GM15510 (cell line): ENCODE measurements around the gene SMARCC2.

ENCODE experiments used
- POLR2A ChIP-seq: IDR thresholded peaks from 3 replicates; pipeline ENCODE4 v1.6.1; 2011; ENCODE audit warnings: borderline replicate concordance; ENCODE audit not compliant: insufficient read length; ENCODE audit errors: extremely low read depth

The SMARCC2 gene

DNA sequence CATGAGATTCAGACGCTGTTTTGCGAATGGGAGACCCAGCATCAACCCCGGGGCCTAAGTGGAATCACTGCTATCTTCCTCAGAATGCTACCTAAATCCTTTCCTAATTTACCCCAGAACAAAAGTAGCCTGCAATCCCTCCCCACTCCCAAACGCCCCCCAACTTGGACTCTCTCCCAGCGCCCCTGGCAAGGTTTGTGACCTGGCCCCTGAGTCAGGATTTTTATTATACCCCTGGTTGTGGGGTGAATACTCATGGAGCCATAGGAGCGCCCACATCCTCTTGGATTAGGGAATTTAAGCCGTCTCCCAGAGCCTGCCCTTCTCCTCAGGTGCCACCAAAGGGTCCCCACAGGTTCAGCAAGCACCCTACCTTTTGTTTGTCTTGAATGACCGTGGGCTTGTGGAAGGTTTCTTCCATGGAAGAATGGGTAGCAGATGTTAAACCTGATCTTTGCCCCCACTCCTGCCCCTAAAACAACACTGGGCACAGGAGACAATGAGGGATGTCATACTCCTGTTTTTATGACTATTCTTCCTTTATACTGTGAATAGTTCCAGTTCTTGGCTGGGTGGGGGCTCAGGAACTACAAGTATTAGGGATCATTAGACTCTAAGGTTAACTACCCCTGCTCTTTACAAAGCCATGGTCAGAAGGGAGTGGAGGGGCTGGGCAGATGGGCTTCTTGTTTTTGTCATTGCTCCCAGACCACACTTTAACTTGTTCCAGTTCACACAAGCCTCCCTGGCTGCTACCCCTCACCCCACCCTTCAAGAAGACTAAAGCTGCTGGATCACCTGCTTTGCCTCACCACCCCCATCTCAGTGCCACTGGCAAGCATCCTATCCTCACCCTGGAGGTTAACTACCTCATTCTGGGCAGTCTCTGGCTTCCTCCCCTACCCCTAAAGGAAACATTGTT is 36.3 kb downstream of the SMARCC2 start:
- TF ChIP-seq POLR2A = no peak

DNA sequence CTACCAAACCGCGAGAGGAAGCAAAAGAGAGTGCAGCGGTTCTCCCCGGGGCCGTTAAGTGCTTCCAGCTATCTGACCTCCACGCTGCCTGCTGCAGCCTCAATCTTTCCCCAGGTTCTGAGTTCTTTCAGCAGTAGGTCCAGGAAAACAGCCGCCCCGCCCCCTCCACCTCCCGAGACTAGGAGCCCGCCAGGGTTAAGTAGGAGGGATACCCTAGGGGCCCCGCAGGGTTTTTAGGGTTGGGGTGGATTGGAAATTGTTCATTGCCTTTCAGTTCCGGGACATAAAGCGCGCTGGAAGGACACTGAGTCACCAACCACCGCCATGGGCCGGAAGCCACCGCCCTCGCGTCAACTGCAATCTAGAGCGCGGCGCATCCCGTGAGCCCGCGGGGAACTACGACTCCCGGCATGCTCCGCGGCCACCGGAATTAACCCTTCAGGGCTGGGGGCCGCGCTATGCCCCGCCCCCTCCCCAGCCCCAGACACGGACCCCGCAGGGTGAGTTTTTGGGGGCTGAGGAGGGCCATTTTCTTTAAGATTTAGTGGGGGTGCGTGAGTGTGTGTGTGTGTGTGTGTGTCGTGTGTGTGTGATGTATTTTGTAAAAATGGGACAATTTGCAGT is 37.0 kb downstream of the SMARCC2 start, which contains the start of gene MYL6B:
MYL6B (plus strand) TSS at position 456 of the 624 bp plus-strand sequence. CDS start 1,332 bp downstream, outside the sequence.
- TF ChIP-seq POLR2A = peak; percentile 80

- no peak for TF ChIP-seq POLR2A
Observed at GRCh38 chr12:56151672-56152131, 37.6 kb downstream of the SMARCC2 start.

DNA sequence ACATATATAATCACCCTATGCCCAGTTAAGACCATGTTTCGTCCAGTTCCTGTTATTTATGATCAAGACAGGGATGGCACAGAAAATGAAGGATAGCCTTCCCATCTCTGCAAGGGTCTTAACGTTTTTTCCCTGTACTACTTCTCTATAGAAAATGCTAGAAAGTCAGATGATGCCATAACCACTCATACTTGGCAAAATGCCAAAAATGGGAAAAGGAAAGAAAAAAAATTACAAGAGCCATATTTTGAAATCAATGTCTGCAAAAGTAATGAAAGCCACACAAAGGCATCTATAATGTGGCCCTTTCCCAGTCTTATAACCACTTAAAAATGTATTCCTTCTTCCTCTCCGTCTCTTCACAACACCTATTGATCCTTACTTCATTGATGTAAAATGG is 38.7 kb downstream of the SMARCC2 start:
- no peak for TF ChIP-seq POLR2A

DNA sequence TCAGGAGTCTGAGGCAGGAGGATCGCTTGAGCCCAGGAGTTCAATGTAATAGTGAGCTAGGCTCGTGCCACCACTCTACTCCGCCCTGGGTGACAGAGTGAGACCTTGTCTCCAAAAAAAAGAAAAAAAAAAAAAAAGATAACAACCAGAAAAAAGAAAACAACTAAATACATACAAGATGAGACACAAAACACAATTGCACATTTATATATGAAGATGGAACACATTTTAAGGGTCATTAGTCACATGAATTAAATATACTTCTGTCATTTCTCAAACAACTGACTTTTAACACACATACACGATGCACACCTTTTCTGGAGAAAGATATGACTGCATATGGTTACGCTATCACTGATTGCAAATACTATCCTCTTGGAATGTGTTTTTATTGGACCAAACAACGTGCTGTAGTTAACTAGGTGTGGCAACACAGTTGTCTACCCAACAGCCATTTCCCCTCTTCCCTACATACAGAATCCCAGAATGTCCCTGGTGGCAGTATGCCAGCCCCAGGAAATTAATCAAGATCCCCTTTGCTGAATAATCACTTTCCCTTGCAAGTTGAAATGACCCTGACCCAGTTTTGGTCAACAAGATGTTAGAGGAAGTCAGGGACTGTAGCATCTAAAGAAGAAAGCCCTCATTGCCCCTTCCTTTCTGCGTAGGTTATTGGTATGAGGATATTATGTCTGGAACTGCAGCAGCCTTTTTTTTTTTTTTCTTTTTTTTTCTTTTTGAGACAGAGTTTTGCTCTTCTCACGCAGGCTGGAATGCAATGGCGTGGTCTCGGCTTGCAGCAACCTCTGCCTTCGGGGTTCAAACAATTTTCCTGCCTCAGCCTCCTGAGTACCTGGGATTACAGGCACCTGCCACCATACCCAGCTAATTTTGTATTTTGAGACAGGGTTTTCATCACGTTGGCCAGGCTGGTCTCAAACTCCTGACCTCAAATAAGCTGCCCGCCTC is 42.5 kb downstream of the SMARCC2 start:
- TF ChIP-seq POLR2A = no peak

DNA sequence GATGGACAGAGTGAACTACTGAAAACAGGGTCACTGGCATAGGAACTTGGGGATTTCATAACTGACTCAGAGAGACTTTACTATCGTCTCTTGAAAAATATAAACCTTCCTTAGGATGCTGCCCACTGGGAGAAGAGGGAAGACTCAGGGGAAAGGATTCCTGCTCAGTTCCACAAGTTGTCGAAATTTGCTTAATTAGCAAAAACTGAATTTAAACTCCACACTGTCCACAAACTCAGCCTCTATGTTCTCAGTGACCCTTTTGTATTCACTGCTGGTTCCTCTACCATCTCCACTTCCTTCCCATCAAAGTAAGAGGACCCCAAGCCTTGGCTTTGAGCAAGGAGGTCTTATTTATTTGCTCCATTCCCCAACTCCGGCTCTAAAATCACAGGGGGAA is 44.1 kb downstream of the SMARCC2 start:
- TF ChIP-seq POLR2A = no peak

DNA sequence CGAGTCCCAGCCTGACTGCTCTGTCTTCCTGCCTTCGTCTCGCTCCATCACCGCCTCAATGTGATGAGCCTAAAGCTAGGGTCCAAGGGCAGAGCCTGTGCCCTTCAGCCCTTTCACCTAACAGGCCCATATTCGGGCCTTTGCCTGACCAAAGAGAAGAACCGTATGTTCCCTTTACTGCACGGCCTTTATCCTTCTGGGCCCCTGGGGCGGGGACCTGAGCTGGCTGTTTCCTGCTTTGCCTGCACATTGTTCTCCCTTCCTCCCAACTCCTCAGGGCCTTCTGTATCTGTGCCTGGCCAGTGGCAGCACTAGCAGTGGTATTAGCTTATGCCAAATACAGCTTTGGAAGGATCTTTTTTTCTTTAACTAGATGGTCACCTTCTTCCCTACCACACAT is 45.4 kb downstream of the SMARCC2 start:
- no peak for TF ChIP-seq POLR2A

DNA sequence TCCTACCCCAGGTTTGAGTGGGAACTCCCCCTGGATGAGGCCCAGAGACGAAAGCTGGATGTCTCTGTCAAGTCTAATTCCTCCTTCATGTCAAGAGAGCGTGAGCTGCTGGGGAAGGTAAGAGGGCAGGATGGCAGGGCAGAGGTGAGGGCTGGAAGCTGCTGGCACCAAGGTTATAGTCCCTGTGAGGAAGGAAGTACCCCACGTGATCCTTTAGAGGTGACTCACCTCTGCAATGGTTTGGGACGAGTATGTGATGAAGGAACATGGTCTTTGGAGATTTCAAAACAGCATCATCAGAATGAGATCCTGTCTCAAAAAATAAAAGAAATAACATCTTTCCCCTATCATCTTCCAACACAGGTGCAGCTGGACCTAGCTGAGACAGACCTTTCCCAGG is 46.1 kb downstream of the SMARCC2 start:
- TF ChIP-seq POLR2A = no peak

DNA sequence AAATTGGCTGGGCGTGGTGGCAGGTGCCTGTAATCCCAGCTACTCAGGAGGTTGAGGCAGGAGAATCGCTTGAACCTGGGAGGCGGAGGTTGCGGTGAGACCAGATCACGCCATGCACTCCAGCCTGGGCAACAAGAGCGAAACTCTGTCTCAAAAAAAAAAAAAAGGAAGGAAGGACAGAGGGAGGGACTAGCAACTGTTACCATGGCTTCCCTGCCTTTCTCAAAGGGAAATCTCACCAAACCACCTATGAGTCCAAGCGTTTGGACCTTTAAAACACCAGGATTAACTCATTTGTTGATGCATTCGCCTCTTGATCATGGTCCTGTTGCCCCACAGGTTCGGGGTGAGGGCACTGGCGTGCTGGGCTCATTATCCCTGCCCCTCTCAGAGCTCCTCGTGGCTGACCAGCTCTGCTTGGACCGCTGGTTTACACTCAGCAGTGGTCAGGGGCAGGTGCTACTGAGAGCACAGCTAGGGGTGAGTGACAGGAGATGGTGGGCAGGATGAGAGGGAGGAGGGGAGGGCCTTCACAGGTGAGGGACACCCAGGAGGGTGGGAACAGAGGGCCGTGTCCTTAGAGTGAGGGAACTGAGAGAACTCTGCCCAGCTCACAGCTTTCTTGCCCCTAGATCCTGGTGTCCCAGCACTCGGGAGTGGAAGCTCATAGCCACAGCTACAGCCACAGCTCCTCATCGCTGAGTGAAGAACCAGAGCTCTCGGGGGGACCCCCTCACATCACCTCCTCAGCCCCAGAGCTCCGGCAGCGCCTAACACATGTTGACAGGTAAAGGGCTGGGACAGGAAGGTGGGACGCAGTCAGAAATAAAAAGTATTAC is 47.1 kb downstream of the SMARCC2 start:
- TF ChIP-seq POLR2A = no peak

DNA sequence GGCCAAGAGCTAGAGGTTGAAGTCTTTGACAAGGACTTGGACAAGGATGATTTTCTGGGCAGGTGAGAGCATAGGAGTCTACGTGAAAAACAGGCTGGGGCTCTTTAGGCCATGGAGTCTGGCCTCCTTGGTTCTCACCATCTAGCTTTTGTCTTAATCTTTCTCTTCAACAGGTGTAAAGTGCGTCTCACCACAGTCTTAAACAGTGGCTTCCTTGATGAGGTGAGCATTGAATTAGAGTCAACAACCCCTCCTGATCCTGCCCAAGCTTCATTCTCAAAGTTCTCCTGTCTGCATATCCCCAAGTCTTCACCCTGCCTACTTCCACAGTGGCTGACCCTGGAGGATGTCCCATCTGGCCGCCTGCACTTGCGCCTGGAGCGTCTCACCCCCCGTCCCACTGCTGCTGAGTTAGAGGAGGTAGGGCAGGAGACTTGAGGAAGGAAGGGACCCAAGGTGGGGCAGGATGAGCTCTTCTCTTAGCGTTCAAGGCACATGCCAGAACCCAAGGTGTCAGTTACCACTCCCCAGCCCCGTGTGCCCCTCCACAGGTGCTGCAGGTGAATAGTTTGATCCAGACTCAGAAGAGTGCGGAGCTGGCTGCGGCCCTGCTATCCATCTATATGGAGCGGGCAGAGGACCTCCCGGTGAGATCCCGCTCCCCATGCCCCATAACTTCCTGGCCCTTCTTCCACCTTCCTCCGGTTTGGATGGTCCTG is 51.3 kb downstream of the SMARCC2 start:
- TF ChIP-seq POLR2A = no peak

- no peak for TF ChIP-seq POLR2A
Observed at GRCh38 chr12:56134897-56135296, 54.4 kb downstream of the SMARCC2 start.

DNA sequence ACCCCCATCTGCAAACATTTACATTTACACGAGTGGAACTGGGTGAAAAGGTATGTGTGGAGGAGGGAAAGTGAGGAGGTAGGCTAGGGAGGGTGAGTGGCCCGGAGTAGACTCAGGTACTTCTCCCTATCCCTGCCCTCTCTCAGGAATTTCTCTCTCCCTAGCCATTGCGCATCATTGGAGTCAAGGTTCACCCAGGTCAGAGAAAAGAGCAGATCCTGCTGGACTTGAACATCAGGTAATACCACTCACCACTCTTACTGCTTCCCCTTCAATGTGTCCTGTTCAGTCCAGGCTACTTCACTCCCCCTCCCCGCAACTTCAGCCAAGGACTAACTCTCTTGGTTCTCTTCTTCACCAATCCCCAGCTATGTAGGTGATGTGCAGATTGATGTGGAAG is 58.4 kb downstream of the SMARCC2 start:
- no peak for TF ChIP-seq POLR2A

GRCh38 chr12:56129942-56130495 is 59.3 kb downstream of the SMARCC2 start:
- no peak for TF ChIP-seq POLR2A
